ENCODE results near the gene SLC25A21.

DNA sequence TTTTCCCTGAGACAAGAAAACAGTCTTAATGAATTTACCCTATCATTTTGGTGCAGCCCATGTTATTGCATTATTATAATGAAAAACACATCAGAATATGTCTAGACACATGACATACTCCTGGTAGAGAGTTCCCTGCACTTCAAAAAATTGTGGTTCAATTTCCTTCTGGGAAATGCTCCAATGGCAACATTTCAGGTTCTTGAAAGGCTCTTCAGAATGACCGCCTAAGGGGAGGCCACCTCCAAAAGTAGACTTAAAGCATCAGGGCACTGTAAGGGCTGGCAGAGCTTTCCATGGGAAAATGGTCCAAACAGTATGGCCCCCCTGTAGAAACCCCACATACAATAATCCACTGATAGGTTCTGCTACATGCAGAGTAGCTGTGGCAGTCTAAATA lies 110.7 kb downstream of the SLC25A21 start:
- TF ChIP-seq POLR2A (IDR thresholded peaks at IDR 0.05; ENCODE audit: low read length) (no peak), GATA1 (IDR thresholded peaks at IDR 0.05; ENCODE audit: low read depth, low read length) (no peak)
